Peyer's patch (tissue), 4 donors: ENCODE measurements around the gene GRIK4. TPM values are rescaled to one million over a fixed set of nuclear protein-coding genes. Genes with fewer than 3 reads are reported as not detected.

ENCODE experiments used
- DNase-seq, 3 donors: peaks; one replicate each; pipeline ENCODE4 v3.0.0-alpha.2; 2017 to 2019
- H3K27ac ChIP-seq, 4 donors: fragments of 200-600 bp; sonication (generic); one replicate each; pipeline ENCODE4 v1.5.1; 2016 to 2019
- H3K27me3 ChIP-seq, 2 donors: fragments of 200-600 bp; sonication (generic); one replicate each; pipeline ENCODE4 v1.5.1; 2019
- H3K36me3 ChIP-seq, 3 donors: fragments of 200-600 bp; sonication (generic); one replicate each; pipeline ENCODE4 v1.5.1; 2016 to 2019
- H3K4me1 ChIP-seq, 4 donors: fragments of 200-600 bp; sonication (generic); one replicate each; pipeline ENCODE4 v1.5.1; 2016 to 2019
- H3K4me3 ChIP-seq, 4 donors: fragments of 200-600 bp; sonication (generic); 1 replicate in 3 of 4; 2 replicates in 1 of 4; pipeline ENCODE4 v1.5.1; 2016 to 2019; ENCODE audit warnings: mild to moderate bottlenecking in 1 of 4
- H3K9me3 ChIP-seq, 4 donors: fragments of 200-600 bp; sonication (generic); one replicate each; pipeline ENCODE4 v1.5.1; 2016 to 2019; ENCODE audit warnings: mild to moderate bottlenecking in 1 of 4
- CTCF ChIP-seq, 6 experiments: fragments of 450-650 bp in 4 of 6; fragments of 200-600 bp in 2 of 6; sonication (generic) in 1 of 6; IDR thresholded peaks; one replicate each; pipeline ENCODE4 v1.5.1; 2017 to 2019; ENCODE audit warnings: antibody characterized with exemption in 6 of 6, mild to moderate bottlenecking in 3 of 6, moderate library complexity in 1 of 6
- POLR2A ChIP-seq, 2 donors: fragments of 450-650 bp; IDR thresholded peaks; one replicate each; pipeline ENCODE4 v1.5.1; 2017; ENCODE audit warnings: antibody characterized with exemption in 2 of 2, mild to moderate bottlenecking in 2 of 2, moderate library complexity in 2 of 2
- total RNA-seq, 4 donors: library from RNA; depleted of rRNA; stranded (reverse); fragments of >200 nt; gene quantifications; one replicate each; pipeline ENCODE4 v1.1.0, GENCODE V29; 2016

The GRIK4 gene
- total RNA-seq, 4 donors from 2014 or later, result 0.40 to 2.5 TPM; not detected in 2

- H3K36me3 ChIP-seq, result no peaks in the 10 kb centered on the region
- H3K27me3 ChIP-seq, result no peaks in the 10 kb centered on the region
- DNase-seq, result no peak
- no peaks in the 10 kb centered on the region for H3K4me1 ChIP-seq
- TF ChIP-seq CTCF (IDR thresholded peaks at IDR 0.05) (no peak), POLR2A (IDR thresholded peaks at IDR 0.05) (no peak)
- no peak overlapping the region for H3K27ac ChIP-seq
- H3K9me3 ChIP-seq, result no peaks in the 10 kb centered on the region
- no peak overlapping the region for H3K4me3 ChIP-seq
Measured at GRCh38 chr11:120635136-120635810, 123.7 kb downstream of the GRIK4 start.

- no peak for TF ChIP-seq POLR2A (IDR thresholded peaks at IDR 0.05)
- no peak for TF ChIP-seq CTCF (IDR thresholded peaks at IDR 0.05)
- Histone ChIP-seq H3K27me3 (no peaks in the 10 kb centered on the region), H3K9me3 (no peaks in the 10 kb centered on the region), H3K4me3 (no peak overlapping the region), H3K4me1 (no peaks in the 10 kb centered on the region), H3K27ac (no peak overlapping the region), H3K36me3 (no peaks in the 10 kb centered on the region)
- no peak for DNase-seq
Measured at GRCh38 chr11:120637131-120637530, 125.6 kb downstream of the GRIK4 start.

- no peaks in the 10 kb centered on the region for H3K9me3 ChIP-seq
- H3K4me1 ChIP-seq, result no peaks in the 10 kb centered on the region
- no peak overlapping the region for H3K4me3 ChIP-seq
- H3K27ac ChIP-seq, result no peak overlapping the region
- H3K27me3 ChIP-seq, result no peaks in the 10 kb centered on the region
- TF ChIP-seq POLR2A (IDR thresholded peaks at IDR 0.05) (no peak), CTCF (IDR thresholded peaks at IDR 0.05) (no peak)
- H3K36me3 ChIP-seq, result no peaks in the 10 kb centered on the region
- DNase-seq, result no peak
Measured at GRCh38 chr11:120642196-120642894, 130.8 kb downstream of the GRIK4 start.

- TF ChIP-seq CTCF (IDR thresholded peaks at IDR 0.05), result no peak
- TF ChIP-seq POLR2A (IDR thresholded peaks at IDR 0.05), result no peak
- H3K4me1 ChIP-seq, result no peaks in the 10 kb centered on the region
Measured at GRCh38 chr11:120643284-120643683, 131.7 kb downstream of the GRIK4 start.

GRCh38 chr11:120645639-120646038 is 134.1 kb downstream of the GRIK4 start:
- no peaks in the 10 kb centered on the region for H3K4me1 ChIP-seq
- no peak overlapping the region for H3K27ac ChIP-seq
- H3K36me3 ChIP-seq, result no peaks in the 10 kb centered on the region
- H3K27me3 ChIP-seq, result no peaks in the 10 kb centered on the region
- TF ChIP-seq POLR2A (IDR thresholded peaks at IDR 0.05), result no peak
- no peak for TF ChIP-seq CTCF (IDR thresholded peaks at IDR 0.05)
- no peak for DNase-seq
- H3K9me3 ChIP-seq, result no peaks in the 10 kb centered on the region
- H3K4me3 ChIP-seq, result no peak overlapping the region

More at GRCh38 chr11:120643284-120643683, 131.7 kb downstream of the GRIK4 start:
- Histone ChIP-seq H3K27ac (no peak overlapping the region), H3K9me3 (no peaks in the 10 kb centered on the region), H3K27me3 (no peaks in the 10 kb centered on the region), H3K36me3 (no peaks in the 10 kb centered on the region), H3K4me3 (no peak overlapping the region)
- DNase-seq, result no peak
